NB4 (cell line): ENCODE results near the gene CTDSPL.

Source experiments
- MYC ChIP-seq: IDR thresholded peaks from 2 replicates; pipeline ENCODE4 v1.6.1; 2011; ENCODE audit warnings: low read depth, low read length
- POLR2A ChIP-seq: IDR thresholded peaks from 2 replicates; pipeline ENCODE4 v1.6.1; 2011; ENCODE audit warnings: mild to moderate bottlenecking; ENCODE audit not compliant: insufficient read length; ENCODE audit errors: extremely low read depth
- TF ChIP-seq, protein P1 (sequence below): IDR thresholded peaks from one replicate; pipeline ENCODE4 v1.5.1; 2012; ENCODE audit warnings: low read depth, low read length
- TF ChIP-seq, protein P2 (sequence below): IDR thresholded peaks from 2 replicates; pipeline ENCODE4 v1.6.1; 2011; ENCODE audit warnings: low read depth, low read length

DNA sequence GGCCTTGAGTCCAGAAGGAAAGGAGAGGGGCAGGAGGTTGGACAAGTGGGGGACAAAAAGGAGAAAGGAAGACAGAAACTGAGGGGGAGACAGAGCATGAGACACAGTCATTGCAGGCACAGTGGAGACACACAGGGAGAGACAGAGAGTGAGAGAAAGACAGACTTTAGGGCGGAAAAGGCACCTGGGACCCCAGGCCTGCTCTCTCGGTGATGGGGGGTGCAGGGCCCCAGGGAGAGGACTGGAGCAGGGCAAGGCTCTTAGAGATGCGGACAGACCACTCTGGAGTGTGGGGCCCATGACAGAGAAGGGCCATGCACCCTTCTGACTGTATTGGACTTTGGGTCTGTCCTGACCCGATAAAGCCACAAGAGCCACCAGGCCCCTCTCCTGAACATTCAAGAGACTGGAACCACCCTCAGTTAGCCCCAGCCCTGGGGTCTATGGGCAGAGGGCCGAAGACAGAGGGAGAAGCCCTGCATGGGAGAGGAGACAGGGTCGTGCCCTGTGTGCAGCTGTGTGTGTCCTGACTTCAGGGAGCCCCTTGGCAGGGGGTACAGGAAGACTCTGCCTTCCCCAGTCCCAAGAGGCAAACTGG, 155.3 kb downstream of the CTDSPL start:
- TF ChIP-seq, protein P1, sequence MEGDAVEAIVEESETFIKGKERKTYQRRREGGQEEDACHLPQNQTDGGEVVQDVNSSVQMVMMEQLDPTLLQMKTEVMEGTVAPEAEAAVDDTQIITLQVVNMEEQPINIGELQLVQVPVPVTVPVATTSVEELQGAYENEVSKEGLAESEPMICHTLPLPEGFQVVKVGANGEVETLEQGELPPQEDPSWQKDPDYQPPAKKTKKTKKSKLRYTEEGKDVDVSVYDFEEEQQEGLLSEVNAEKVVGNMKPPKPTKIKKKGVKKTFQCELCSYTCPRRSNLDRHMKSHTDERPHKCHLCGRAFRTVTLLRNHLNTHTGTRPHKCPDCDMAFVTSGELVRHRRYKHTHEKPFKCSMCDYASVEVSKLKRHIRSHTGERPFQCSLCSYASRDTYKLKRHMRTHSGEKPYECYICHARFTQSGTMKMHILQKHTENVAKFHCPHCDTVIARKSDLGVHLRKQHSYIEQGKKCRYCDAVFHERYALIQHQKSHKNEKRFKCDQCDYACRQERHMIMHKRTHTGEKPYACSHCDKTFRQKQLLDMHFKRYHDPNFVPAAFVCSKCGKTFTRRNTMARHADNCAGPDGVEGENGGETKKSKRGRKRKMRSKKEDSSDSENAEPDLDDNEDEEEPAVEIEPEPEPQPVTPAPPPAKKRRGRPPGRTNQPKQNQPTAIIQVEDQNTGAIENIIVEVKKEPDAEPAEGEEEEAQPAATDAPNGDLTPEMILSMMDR = no peak
- TF ChIP-seq POLR2A = no peak
- TF ChIP-seq, protein P2, sequence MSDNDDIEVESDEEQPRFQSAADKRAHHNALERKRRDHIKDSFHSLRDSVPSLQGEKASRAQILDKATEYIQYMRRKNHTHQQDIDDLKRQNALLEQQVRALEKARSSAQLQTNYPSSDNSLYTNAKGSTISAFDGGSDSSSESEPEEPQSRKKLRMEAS = no peak
- no peak for TF ChIP-seq MYC
